ENCODE measurements around the gene GRB2. TPM values are rescaled to one million over a fixed set of nuclear protein-coding genes. Genes with fewer than 3 reads are reported as not detected.

The GRB2 gene
- total RNA-seq, 2 donors from 2014 or later, result 85.5 to 86.6 TPM

GRCh38 chr17:75417054-75417580 lies 11.6 kb upstream of the GRB2 start:
- no peak overlapping the region for H3K27ac Mint-ChIP-seq
- no peaks in the 10 kb centered on the region for H3K9me3 Mint-ChIP-seq
- Histone ChIP-seq H3K4me3 (ENCODE audit: low read length) (no peak overlapping the region), H3K27ac (ENCODE audit: low read depth, low read length) (no peak overlapping the region), H3K36me3 (ENCODE audit: control insufficient read depth, insufficient read depth, low read length) (no peaks in the 10 kb centered on the region), H3K9me3 (ENCODE audit: control insufficient read depth, low read length) (no peaks in the 10 kb centered on the region), H3K27me3 (ENCODE audit: control insufficient read depth, insufficient read depth, low read length, poor library complexity, severe bottlenecking) (peaks cover 6% of the 10 kb centered on the region), H3K9ac (ENCODE audit: extremely low read depth, low read length, poor library complexity, severe bottlenecking) (no peak overlapping the region), H3K4me1 (ENCODE audit: control insufficient read depth, insufficient read depth, low read length) (no peaks in the 10 kb centered on the region)
- peaks cover 5% of the 10 kb centered on the region for H3K4me1 Mint-ChIP-seq
- peaks cover 9% of the 10 kb centered on the region for H3K27me3 Mint-ChIP-seq (ENCODE audit: insufficient read depth)
- no peaks in the 10 kb centered on the region for H3K36me3 Mint-ChIP-seq (ENCODE audit: low read depth)
- H3K4me3 Mint-ChIP-seq, result no peak overlapping the region
- TF ChIP-seq CTCF (conservative IDR thresholded peaks at IDR 0.05), result no peak
- 74 to 81% methylated on average over 8 to 9 of the region's 9 CpGs for WGBS, 2 experiments (ENCODE audit: insufficient coverage in 1 of 2, insufficient read length in 1 of 2)
- no peak for DNase-seq

- Histone ChIP-seq H3K9me3 (ENCODE audit: control insufficient read depth, low read length) (no peaks in the 10 kb centered on the region), H3K4me3 (ENCODE audit: low read length) (no peak overlapping the region), H3K4me1 (ENCODE audit: control insufficient read depth, insufficient read depth, low read length) (no peaks in the 10 kb centered on the region), H3K27ac (ENCODE audit: low read depth, low read length) (no peak overlapping the region), H3K9ac (ENCODE audit: extremely low read depth, low read length, poor library complexity, severe bottlenecking) (no peak overlapping the region), H3K36me3 (ENCODE audit: control insufficient read depth, insufficient read depth, low read length) (no peaks in the 10 kb centered on the region), H3K27me3 (ENCODE audit: control insufficient read depth, insufficient read depth, low read length, poor library complexity, severe bottlenecking) (peaks cover 6% of the 10 kb centered on the region)
- no peak for DNase-seq
- WGBS, 2 experiments (ENCODE audit: insufficient coverage in 1 of 2, insufficient read length in 1 of 2), result 96% methylated on average over 4 to 9 of the region's 9 CpGs
- Mint-ChIP-seq H3K27me3 (ENCODE audit: insufficient read depth) (peaks cover 9% of the 10 kb centered on the region), H3K36me3 (ENCODE audit: low read depth) (no peaks in the 10 kb centered on the region), H3K4me3 (no peak overlapping the region), H3K27ac (no peak overlapping the region), H3K9me3 (no peaks in the 10 kb centered on the region), H3K4me1 (peaks cover 5% of the 10 kb centered on the region)
- no peak for TF ChIP-seq CTCF (conservative IDR thresholded peaks at IDR 0.05)
These were observed 10.5 kb upstream of the GRB2 start for GRCh38 chr17:75416006-75416405.

GRCh38 chr17:75414488-75414887 lies 9.0 kb upstream of the GRB2 start:
- Histone ChIP-seq H3K36me3 (ENCODE audit: control insufficient read depth, insufficient read depth, low read length) (no peaks in the 10 kb centered on the region), H3K27ac (ENCODE audit: low read depth, low read length) (no peak overlapping the region), H3K27me3 (ENCODE audit: control insufficient read depth, insufficient read depth, low read length, poor library complexity, severe bottlenecking) (peaks cover 6% of the 10 kb centered on the region), H3K4me3 (ENCODE audit: low read length) (no peak overlapping the region), H3K4me1 (ENCODE audit: control insufficient read depth, insufficient read depth, low read length) (no peaks in the 10 kb centered on the region), H3K9ac (ENCODE audit: extremely low read depth, low read length, poor library complexity, severe bottlenecking) (no peak overlapping the region), H3K9me3 (ENCODE audit: control insufficient read depth, low read length) (no peaks in the 10 kb centered on the region)
- peaks cover 5% of the 10 kb centered on the region for H3K4me1 Mint-ChIP-seq
- WGBS, 2 experiments (ENCODE audit: insufficient coverage in 1 of 2, insufficient read length in 1 of 2), result 76 to 100% methylated on average over 1 of the region's 1 CpG
- H3K36me3 Mint-ChIP-seq (ENCODE audit: low read depth), result no peaks in the 10 kb centered on the region
- DNase-seq, result no peak
- TF ChIP-seq CTCF (conservative IDR thresholded peaks at IDR 0.05), result no peak
- peaks cover 11% of the 10 kb centered on the region for H3K27me3 Mint-ChIP-seq (ENCODE audit: insufficient read depth)
- no peak overlapping the region for H3K4me3 Mint-ChIP-seq
- no peaks in the 10 kb centered on the region for H3K9me3 Mint-ChIP-seq
- H3K27ac Mint-ChIP-seq, result no peak overlapping the region

Measured in endodermal cell (in vitro differentiated cells).